Measurements from ENCODE around the gene KCNH3.
A peak's percentile ranks its signal among the peaks of the same experiment; 100 is the strongest.

Gene KCNH3

GRCh38 chr12:49563951-49564685, 25.3 kb downstream of the KCNH3 start:
- FAIRE-seq: no peak

- no peak for FAIRE-seq
Measured at GRCh38 chr12:49564686-49565405, 26.0 kb downstream of the KCNH3 start.

GRCh38 chr12:49565406-49566265, 26.8 kb downstream of the KCNH3 start:
- no peak for FAIRE-seq

- FAIRE-seq: no peak
Measured at GRCh38 chr12:49566361-49566760, 27.5 kb downstream of the KCNH3 start.

- FAIRE-seq: no peak
Measured at GRCh38 chr12:49567302-49567610, 28.4 kb downstream of the KCNH3 start.

GRCh38 chr12:49567611-49568441, 29.0 kb downstream of the KCNH3 start, which contains the start of gene MCRS1:
MCRS1 (minus strand) TSS chr12:49568142; CDS start chr12:49566731, 1,411 bp downstream.
- peak; percentile 88 for FAIRE-seq

GRCh38 chr12:49568442-49569162, 29.8 kb downstream of the KCNH3 start:
- no peak for FAIRE-seq

- FAIRE-seq: no peak
Measured at GRCh38 chr12:49577589-49578315, 38.9 kb downstream of the KCNH3 start.

- no peak for FAIRE-seq
Measured at GRCh38 chr12:49578471-49579112, 39.8 kb downstream of the KCNH3 start.

- FAIRE-seq: peak; percentile 47
Measured at GRCh38 chr12:49580572-49581535, 42.0 kb downstream of the KCNH3 start.

- FAIRE-seq: no peak
Measured at GRCh38 chr12:49582201-49582600, 43.4 kb downstream of the KCNH3 start.

- no peak for FAIRE-seq
Measured at GRCh38 chr12:49582850-49583249, 44.0 kb downstream of the KCNH3 start.

GRCh38 chr12:49583366-49584094, 44.7 kb downstream of the KCNH3 start:
- no peak for FAIRE-seq

GRCh38 chr12:49584591-49584990, 45.8 kb downstream of the KCNH3 start:
- FAIRE-seq: no peak

GRCh38 chr12:49585477-49586459, 46.9 kb downstream of the KCNH3 start:
- no peak for FAIRE-seq

- no peak for FAIRE-seq
Measured at GRCh38 chr12:49587174-49587908, 48.5 kb downstream of the KCNH3 start.

- FAIRE-seq: no peak
Measured at GRCh38 chr12:49588281-49588680, 49.5 kb downstream of the KCNH3 start.
